COR-L47 (cell line): Measurements from ENCODE around the gene KRTAP3-1.
"Not testable (repeated sequence)": the region's sequence is repeated elsewhere in the genome, so short reads cannot be mapped to it uniquely, and the experiment has no call there.

Source experiments
- DNase-seq: peaks from one replicate; lab custom pipeline; 2025; lab: John Stamatoyannopoulos, UW

KRTAP3-1 gene

DNA sequence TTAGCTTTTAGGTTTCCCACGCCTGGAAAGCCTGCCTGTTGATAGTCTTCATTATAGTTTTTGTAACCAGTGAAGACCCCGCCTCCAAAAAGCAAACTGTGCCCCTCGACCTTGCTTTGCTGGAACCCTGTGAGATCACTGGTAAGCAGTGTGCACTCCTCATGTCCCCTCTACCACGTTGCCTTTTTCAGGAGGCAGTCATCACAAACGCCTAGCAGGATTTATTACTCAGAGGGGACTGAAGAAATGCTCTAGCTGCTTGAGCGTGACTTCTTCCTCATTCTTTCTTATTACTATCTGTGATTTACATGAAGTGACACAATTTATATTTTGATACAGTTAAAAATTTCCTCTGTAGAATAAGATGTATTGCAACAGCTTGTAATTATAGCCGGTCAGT is 6.5 kb upstream of the KRTAP3-1 start:
- no peak for DNase-seq

DNA sequence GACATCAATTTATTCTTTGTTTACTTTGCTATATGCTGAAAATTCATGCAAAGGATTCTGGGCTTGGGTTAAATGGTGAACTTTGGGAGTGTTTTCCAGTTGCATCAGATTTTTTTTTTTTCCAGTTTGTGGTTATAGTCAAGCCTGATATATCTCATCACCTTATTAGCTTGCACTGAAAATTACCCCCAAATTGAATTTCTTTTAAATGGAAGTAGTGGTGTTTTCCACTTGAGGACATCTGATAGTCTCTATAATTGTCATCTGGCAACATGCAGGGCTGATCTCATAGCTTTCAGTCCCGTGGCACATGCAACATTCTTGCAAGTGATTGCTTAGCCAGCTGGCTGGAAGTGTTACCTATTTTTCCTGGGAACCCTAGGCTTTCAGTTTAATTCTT is 4.7 kb upstream of the KRTAP3-1 start:
- no peak for DNase-seq

DNA sequence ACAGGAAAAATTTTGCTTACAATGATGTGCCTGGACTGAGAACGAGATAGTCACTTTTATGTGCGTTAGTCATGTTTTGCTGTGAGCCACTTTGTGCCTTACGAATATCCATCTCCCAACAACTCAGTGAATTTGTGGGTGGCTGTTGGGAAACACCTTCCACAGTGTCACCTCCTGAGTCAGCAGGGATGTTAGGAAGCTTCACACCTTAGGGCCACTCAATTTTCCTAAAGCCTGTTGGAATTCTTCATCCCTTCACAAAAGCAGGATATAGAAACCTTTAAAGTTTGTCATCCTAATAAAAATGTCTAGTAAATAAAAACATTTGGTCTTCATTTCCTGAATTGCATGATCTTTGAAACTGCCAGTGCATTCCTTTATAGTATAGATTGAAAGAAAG is 4.3 kb upstream of the KRTAP3-1 start:
- DNase-seq = no peak

DNA sequence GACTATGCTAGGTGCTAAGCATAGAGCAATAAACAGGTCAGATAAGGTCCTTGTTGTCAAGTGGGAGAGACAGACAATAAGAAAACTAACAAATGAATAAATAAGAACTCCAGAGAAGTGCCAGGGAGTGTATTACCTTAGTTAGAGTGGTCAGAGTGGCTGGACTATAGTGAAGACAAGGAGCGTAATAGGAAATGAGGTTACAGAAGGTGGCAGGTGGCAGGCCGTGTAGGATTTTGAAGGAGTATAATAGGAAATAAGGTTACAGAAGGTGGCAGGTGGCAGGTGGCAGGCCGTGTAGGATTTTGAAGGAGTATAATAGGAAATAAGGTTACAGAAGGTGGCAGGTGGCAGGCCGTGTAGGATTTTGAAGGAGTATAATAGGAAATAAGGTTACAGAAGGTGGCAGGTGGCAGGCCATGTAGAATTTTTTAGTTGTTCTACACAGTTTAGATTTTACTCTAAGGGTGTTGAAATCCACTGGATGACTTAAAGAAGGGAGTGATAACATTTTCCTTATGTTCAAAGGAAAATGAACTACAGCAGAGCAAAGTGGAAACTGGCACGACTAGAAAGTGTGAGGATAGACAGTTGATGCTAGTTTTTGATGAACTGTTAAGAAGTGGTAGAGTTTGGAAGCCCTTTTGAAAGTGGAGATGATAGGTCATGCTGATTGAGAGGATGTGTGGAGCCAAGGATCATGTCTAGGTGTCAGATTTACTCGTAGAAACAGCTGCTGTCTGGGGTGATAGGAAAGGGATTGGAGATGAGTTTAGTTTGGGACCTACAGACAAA is 3.6 kb upstream of the KRTAP3-1 start:
- no peak for DNase-seq

DNA sequence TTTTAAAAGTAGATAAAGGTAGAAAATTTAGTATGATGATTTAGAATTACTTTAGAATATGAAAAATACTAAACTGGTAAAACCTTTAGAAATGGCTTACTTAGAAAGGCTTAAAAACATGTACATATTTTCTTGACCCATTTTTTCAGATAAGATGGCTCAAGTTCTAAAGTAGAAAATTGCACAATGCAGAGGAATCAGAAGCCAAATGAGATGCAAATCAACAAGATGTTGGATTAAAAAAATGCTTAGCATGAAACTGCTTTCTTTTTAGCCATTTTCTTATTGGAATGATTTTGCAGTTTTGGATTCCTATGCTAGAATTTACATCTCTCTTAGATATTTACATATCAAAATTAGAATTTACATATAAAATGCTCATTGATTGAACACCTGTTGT is 1.5 kb upstream of the KRTAP3-1 start:
- DNase-seq = no peak

DNA sequence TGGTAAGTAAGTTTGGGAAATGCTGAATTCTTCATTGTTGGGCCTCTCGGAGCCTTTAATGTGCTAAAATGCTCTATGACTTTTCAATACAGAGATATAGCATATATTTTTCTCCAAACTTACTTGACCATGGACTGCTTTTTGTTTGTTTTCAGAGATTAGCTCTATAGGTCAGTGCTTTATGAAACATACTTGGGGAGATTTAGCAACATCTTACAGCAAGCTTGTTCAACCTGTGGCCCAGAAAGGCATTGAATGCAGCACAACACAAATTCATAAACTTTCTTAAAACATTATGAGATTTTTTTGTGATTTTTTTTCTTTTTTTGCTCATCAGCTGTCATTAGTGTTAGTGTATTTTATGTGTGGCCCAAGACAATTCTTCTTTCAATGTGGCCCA is 1.0 kb upstream of the KRTAP3-1 start:
- DNase-seq = no peak

DNA sequence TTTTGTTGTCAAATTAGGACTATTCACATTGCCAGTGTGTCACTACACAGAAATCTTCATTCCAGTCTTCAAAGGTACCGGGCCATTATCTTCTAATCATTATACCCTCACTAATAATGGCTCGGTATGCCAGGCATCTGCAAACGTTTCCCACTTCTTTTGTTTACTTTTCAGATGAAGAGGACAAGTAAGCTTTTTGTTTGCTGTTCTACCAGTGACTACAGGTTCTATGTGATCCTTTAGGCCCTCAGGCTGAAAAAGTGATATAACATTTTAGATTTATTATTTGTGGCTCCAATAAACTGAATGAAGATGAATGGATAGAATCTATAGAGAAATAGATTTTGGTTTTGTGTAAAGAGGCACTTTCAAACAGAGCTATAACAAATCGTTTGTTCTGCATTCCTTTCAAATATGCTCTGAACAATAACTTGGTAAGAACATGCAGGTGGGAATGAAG is 403 bp upstream of the KRTAP3-1 start:
- no peak for DNase-seq

DNA sequence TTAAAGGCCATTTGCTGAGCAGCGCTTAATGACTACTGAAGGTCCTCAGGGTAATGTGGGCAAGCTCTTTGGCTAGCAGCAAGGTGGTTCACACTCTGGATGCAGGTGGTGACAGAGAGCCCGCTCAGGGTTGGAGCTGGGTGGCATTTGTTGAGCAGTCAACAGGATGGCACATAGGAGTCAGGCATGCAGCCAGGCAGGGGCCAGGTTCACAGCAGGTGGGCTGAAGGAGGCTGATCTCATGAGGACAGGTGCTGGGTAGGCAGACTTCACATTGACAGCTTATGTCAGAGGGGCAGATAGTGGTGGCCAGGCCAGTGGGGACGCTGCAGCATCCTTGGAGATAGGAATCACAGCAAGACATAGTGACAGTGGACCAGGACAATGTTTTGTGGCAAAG is 4.5 kb downstream of the KRTAP3-1 start:
- DNase-seq = no peak

DNA sequence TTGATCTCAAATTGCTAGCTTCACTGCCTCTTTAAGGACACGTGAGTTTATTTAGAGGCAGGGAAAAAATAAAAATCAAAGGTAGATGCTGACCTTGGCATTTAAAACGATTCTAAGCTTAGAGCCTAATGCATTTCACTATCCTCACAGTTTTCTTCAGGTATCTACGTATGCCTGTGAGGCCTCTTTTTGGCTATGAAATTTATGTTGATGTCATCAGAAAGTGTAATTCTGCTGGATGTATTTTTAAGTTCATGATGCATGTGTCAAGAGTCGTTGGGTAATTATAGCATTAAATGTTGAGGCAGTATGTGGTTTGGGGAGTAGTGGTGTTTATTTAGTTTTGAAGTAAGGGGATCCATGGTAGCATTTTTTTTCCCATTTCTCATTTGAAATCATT is 5.0 kb downstream of the KRTAP3-1 start:
- no peak for DNase-seq

DNA sequence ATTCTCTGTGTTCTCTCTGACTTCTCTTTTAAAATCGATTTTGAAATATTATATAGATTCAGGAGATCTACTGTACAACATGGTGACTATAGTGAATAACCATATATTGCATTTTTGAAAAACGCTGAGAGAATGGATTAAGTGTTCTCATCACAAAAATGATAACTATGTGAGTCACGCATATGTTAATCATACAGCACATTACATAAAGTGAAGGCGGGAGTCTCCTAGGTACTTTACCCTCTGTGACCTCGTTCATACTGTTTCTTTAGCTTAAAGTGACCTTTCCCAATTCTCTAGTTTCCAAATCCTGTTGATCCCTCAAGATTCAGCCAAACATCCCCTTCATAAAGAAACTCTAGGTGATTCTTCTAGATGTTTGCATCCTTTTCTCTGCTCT is 6.1 kb downstream of the KRTAP3-1 start:
- no peak for DNase-seq

DNA sequence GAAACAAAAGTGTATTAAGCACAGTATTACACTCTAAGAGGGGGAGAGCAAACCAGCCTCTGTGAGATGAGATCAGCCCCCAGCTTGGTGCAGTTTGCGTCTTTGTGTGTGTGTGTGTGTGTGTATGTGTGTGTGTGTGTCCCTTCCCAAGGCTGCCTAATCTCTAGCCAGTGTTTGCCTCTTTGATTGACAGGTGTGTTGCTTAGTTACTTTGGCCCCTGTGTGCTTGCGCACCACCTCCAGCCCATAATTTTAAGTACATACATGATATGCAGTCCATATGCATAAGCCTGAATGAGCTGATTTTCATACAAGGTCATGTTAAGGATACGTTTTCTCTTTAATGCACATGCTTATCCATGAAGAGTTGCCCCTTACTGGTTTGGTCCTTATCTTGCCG is 7.1 kb downstream of the KRTAP3-1 start:
- DNase-seq = no peak

DNA sequence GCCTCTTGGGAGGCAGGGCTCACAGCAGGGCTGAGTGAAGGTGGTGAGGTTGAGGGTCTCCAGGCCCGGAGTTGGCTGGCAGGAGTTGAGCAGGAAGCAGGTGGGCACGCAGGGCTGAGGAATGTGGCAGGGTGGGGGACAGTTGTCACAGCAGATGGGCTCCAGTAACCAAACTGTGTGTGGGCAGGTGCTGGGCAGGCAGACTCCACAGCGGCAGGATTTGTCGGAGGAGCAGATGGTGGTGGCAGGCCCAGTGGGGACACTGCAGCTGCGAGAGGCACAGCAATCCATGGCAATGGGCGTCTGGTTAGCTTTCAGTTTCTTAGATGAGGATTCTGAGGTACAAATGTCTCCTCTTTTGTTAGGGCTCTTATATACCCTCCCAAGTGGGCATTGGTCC is 9.4 kb downstream of the KRTAP3-1 start, which contains the start of gene KRTAP3-2:
Gene KRTAP3-2, minus strand, starts transcription at position 344 of the 400 bp plus-strand sequence. Its CDS starts 53 bp downstream, at position 291.
- DNase-seq = not testable (repeated sequence)

DNA sequence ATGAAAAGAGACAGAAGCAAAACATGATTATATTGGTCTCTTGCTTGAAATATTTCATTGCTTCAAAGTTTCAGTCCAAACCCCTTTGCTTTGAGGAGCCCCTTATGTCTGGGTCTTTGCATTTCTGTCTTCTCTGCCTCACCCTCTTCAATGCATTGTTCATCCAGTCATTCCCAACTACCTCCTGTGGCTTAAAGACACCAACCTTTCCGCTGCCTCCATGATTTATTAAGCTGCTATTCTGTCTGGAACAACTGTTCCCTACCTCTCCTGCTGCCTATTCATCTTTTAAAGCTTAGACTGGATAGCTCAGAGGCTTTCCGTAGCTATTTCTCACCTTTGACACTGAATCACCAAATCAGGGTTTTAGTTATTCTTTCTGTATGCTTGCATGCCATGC is 11.6 kb downstream of the KRTAP3-1 start:
- DNase-seq = no peak

DNA sequence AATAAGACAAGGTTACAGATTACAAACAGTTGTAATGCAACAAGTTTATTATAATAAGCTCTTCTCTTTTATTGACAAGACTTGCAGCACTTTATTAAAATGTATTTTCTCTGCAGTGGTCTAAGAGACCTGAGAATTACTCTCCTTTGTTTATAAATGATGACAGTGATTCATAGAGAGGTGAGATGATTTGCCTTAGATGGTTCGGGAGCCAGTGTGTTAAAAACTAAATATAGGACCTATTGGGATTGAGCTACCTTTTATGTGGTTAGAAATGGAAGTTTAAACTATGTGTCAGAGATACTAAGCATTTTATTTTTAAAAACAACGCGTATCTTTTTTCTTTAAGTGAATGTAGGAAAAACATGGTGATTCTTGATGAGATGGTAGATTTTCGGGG is 12.1 kb downstream of the KRTAP3-1 start:
- no peak for DNase-seq

DNA sequence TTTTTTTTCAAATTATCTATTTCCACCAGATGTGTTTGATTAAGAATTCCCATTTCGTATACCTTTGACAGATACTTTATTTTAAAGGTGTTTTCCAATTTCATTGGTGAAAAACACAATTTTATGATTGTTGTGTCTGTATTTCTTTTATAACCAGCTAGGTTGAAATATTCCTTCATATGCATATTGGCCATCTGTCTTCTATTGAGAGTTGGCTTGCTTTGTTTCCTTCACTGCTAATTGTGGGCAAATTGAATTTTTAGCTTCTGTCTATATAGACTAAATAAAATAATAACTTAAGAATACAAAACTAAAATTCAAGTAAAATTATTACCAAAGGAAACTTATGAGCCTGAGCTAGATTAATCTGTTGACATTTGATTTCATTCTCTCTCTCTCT is 13.8 kb downstream of the KRTAP3-1 start:
- no peak for DNase-seq

DNA sequence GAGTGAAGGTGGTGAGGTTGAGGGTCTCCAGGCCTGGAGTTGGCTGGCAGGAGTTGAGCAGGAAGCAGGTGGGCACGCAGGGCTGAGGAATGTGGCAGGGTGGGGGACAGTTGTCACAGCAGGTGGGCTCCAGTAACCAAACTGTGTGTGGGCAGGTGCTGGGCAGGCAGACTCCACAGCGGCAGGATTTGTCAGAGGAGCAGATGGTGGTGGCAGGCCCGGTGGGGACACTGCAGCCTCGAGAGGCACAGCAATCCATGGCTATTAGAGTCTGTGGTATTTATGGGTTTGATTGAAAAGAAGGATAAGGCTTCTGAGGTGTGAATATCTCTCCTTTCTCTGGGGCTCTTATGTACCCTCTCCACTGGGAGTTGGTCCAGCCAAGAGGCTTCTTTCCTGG is 15.1 kb downstream of the KRTAP3-1 start, which contains the start of gene KRTAP3-3:
Gene KRTAP3-3, minus strand, starts transcription at position 326 of the 400 bp plus-strand sequence. Its CDS starts 67 bp downstream, at position 259.
- no peak for DNase-seq

DNA sequence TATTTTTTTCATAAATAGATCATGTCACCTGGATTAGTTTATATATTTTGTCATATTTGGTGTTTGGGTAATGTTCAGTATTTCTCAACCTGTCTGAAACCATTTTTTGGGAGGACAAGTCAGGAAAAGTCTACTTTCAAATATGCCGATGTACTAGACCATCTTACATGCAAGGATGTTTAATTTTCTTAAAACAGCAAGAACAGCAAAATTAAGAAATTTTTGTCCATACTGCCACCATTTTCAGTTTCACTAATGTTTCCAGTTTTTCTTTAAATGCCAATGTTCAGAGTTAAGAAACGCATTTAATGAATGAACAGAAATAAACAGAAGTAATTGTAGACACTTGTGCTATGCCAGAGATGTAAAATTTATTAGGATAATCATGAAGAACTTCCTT is 15.8 kb downstream of the KRTAP3-1 start:
- no peak for DNase-seq

DNA sequence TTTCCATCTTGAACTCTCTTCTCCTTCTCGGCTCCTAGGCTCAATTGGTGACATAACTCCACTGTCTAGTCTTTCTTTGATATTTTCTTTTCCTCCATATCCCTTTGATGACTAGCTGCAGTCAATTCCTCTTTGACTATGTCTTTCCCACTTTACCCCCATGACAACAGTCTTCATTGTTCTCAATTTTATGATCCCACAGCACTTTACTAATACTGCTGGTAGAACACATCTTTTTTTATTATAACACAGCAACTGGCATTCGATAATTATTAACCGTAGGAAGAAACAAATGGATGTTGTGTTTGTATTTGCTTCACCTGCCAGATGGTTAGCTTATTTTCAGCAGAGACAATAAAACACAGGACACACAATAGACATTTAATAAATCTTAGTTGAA is 16.3 kb downstream of the KRTAP3-1 start:
- DNase-seq = no peak

DNA sequence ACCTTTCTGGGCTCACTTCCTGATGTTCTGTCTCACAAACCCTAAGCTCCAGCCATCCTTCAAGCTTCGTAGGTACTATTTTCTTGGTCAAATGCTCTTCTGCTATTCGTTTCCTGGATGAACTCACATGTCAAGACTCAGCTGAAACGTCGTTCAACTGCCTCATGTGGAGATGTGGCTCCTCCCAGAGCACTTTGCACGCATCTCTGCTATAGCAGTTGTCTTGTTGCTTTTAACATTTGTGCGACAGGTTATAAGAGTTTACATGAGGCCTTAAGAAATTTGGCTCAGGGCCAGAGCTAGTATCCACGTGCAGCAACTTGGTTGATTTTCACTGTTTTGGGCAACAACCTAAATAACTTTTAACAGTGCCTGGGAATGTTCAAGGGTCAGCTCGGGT is 22.0 kb downstream of the KRTAP3-1 start:
- no peak for DNase-seq

DNA sequence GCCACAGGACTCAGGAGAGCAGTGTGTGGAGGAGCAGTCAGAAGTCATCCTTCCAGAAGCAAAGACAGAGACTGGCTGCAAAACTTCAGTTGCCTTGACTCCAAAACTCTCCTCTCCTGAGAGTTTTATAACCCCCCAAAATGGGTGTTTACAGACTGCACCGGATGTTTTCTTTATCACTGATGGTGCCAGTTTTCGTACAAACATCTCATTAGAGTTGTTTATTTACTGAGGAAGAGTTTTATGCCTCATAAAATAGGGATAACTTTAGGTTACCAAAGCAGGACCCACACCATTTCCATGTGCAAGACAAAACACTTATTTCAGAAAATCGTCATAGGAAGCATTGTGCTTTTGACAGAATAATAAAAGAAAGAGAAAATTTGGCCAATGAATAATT is 24.7 kb downstream of the KRTAP3-1 start, which contains the start of gene KRT40:
Gene KRT40, minus strand, starts transcription at position 101 of the 400 bp plus-strand sequence. Its CDS starts 53 bp downstream, at position 48.
- no peak for DNase-seq

DNA sequence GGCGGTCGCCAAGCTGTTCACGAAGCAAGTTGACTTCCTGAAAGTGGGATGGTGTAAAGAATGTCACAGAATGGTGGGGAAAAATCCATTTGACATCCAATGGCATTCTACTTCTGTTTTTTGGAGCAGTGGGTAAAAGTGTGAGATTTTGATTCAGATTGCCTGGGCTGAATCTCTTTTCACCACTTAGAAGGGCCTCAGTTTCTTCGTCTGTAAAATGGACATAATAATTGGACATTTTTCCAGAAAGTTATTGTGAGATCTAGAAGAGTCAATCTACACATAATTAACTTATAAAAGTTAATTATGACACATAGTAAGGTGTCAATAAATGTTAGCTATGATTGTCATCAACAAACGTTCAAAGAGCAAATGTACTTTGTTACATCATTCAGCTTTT is 27.8 kb downstream of the KRTAP3-1 start:
- DNase-seq = no peak

DNA sequence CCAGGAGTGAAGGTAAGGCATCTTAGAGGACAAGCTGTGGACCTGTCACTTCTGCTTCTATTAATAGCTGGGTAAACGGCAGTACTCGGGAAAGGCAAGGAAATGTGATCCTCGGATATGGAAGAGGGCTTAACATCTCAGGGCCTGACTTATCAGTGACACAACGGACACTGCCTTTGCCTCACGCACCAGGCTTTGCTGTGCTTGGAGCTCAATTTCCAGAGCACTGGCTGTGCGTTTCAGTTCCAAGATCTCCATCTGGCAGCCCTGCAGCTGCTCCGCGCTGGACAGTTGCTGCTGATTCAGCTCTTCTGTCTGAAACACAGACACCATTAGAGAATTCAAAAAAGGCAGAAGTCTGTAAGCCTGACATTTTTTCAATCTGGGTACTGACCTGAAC is 28.3 kb downstream of the KRTAP3-1 start:
- no peak for DNase-seq

DNA sequence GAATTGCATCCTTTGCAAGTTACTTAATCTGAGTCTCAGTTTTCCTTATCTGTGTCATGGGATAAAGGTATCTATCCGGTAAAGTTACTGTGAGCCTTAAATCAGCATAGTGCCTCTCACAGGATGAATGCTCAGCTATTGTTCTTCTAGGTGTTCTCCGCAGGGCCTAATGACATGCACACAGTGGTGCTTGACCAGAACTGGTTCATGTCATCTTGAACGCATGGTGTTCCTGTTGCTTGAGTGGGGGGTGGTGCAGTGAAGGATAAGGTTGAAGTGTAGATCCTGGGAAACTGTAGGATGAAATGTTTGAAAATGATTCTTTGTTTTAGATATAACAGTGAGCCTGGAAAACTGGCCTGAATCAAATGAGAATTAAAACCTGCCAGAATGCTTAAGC is 28.8 kb downstream of the KRTAP3-1 start:
- DNase-seq = no peak
